A549 (cell line): Measurements from ENCODE around the gene KIAA0825.

Experiments
- BHLHE40 ChIP-seq: IDR thresholded peaks from 2 replicates; pipeline ENCODE4 v1.6.1; 2012; ENCODE audit warnings: low read depth, low read length, inconsistent platforms
- MAFK ChIP-seq: fragments of 450-650 bp; IDR thresholded peaks from 2 replicates; pipeline ENCODE4 v1.6.1; 2014; ENCODE audit not compliant: partially characterized antibody
- POLR2A ChIP-seq: IDR thresholded peaks from 2 replicates; pipeline ENCODE4 v1.6.1; 2012; ENCODE audit warnings: mild to moderate bottlenecking, low read length
- RAD21 ChIP-seq, 2 experiments: fragments of >200 bp in 1 of 2; sonication (Bioruptor Twin) in 1 of 2; formaldehyde crosslinking in 1 of 2; IDR thresholded peaks in 1 of 2; conservative IDR thresholded peaks in 1 of 2; 2 replicates in 1 of 2; 3 replicates in 1 of 2; pipeline ENCODE4 v1.6.1; 2012 to 2018; ENCODE audit warnings: inconsistent platforms in 1 of 2
- RFX5 ChIP-seq: fragments of 450-650 bp; IDR thresholded peaks from 2 replicates; pipeline ENCODE4 v1.7.1; 2014; ENCODE audit warnings: antibody characterized with exemption, mild to moderate bottlenecking, moderate library complexity
- SMC3 ChIP-seq: fragments of >200 bp; sonication (Bioruptor Twin); formaldehyde crosslinking; IDR thresholded peaks from 3 replicates; pipeline ENCODE4 v1.6.1; 2018; ENCODE audit warnings: inconsistent platforms
- TF ChIP-seq, protein P1 (sequence below): fragments of >200 bp; sonication (Bioruptor Twin); formaldehyde crosslinking; IDR thresholded peaks from 3 replicates; pipeline ENCODE4 v1.5.1; 2016
- TF ChIP-seq, protein P2 (sequence below): IDR thresholded peaks from 2 replicates; pipeline ENCODE4 v1.6.1; 2012

DNA sequence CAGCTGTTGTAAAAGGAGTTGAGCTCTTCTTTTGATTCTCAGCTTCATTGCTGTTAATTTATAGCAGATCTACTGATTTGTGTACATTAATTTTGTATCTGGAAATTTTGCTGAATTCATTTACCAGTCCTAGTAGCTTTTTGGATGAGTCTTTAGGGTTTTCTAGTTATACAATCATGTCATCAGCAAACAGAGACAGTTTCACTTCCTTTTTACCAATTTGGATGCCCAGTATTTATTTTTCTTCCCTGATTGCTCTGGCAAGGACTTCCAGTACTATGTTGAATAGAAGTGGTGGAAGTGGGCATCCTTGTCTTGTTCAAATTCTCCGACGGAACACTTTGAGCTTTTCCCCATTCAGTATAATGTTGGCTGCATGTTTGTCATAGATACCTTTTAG is 478.1 kb downstream of the KIAA0825 start:
- TF ChIP-seq MAFK, result no peak
- TF ChIP-seq, protein P1, sequence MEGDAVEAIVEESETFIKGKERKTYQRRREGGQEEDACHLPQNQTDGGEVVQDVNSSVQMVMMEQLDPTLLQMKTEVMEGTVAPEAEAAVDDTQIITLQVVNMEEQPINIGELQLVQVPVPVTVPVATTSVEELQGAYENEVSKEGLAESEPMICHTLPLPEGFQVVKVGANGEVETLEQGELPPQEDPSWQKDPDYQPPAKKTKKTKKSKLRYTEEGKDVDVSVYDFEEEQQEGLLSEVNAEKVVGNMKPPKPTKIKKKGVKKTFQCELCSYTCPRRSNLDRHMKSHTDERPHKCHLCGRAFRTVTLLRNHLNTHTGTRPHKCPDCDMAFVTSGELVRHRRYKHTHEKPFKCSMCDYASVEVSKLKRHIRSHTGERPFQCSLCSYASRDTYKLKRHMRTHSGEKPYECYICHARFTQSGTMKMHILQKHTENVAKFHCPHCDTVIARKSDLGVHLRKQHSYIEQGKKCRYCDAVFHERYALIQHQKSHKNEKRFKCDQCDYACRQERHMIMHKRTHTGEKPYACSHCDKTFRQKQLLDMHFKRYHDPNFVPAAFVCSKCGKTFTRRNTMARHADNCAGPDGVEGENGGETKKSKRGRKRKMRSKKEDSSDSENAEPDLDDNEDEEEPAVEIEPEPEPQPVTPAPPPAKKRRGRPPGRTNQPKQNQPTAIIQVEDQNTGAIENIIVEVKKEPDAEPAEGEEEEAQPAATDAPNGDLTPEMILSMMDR, result no peak
- no peak for TF ChIP-seq RFX5
- TF ChIP-seq, protein P2, sequence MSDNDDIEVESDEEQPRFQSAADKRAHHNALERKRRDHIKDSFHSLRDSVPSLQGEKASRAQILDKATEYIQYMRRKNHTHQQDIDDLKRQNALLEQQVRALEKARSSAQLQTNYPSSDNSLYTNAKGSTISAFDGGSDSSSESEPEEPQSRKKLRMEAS, result no peak
- TF ChIP-seq POLR2A, result no peak
- no peak for TF ChIP-seq RAD21 (conservative IDR thresholded peaks at IDR 0.05 in 1 of 2, IDR thresholded peaks at IDR 0.05 in 1 of 2)
- no peak for TF ChIP-seq SMC3
- no peak for TF ChIP-seq BHLHE40
